HL-60/S4 treated with phorbol 12-myristate 13-acetate at 8.2 ng/mL for 4 days and 3 days (cell line): ENCODE data around the gene URAD.

Source experiments
- in situ Hi-C: fragments of 300-500 bp; cut with MboI; formaldehyde crosslinking; loops from 2 replicates; pipeline ENCODE4 v1.15.0; 2022; ENCODE audit warnings: low sequenced_read_pairs

The URAD gene

GRCh38 chr13:27961227-27962085 is 27.0 kb downstream of the URAD start:
- in situ Hi-C loops, result loop anchor here (25.0 kb wide), 1 partner anchor 574 kb away; no protein-coding TSS in a partner anchor

- in situ Hi-C loops, result loop anchor here (25.0 kb wide), 1 partner anchor 573 kb away; no protein-coding TSS in a partner anchor
These were observed 27.9 kb downstream of the URAD start for GRCh38 chr13:27960362-27961226.

GRCh38 chr13:27959976-27960361 is 28.5 kb downstream of the URAD start:
- in situ Hi-C loops, result loop anchor here (25.0 kb wide), 1 partner anchor 573 kb away; no protein-coding TSS in a partner anchor

- in situ Hi-C loops, result loop anchor here (25.0 kb wide), 1 partner anchor 569 kb away; no protein-coding TSS in a partner anchor
These were observed 31.8 kb downstream of the URAD start for GRCh38 chr13:27956576-27957300.

GRCh38 chr13:27955014-27955591 is 33.4 kb downstream of the URAD start:
- in situ Hi-C loops, result loop anchor here (25.0 kb wide), 1 partner anchor 568 kb away; no protein-coding TSS in a partner anchor

GRCh38 chr13:27954406-27954851 is 34.1 kb downstream of the URAD start:
- in situ Hi-C loops, result loop anchor here (25.0 kb wide), 1 partner anchor 567 kb away; no protein-coding TSS in a partner anchor

GRCh38 chr13:27953676-27954405 is 34.7 kb downstream of the URAD start:
- in situ Hi-C loops, result loop anchor here (25.0 kb wide), 1 partner anchor 567 kb away; no protein-coding TSS in a partner anchor

GRCh38 chr13:27952876-27953675 is 35.4 kb downstream of the URAD start:
- in situ Hi-C loops, result loop anchor here (25.0 kb wide), 1 partner anchor 566 kb away; no protein-coding TSS in a partner anchor

- in situ Hi-C loops, result no loop called here
These were observed 45.5 kb downstream of the URAD start for GRCh38 chr13:27942972-27943371.

- in situ Hi-C loops, result no loop called here
These were observed 54.7 kb downstream of the URAD start for GRCh38 chr13:27933580-27934328.

- in situ Hi-C loops, result no loop called here
These were observed 55.4 kb downstream of the URAD start for GRCh38 chr13:27933118-27933517.

GRCh38 chr13:27929868-27930267 is 58.6 kb downstream of the URAD start:
- in situ Hi-C loops, result no loop called here

- in situ Hi-C loops, result no loop called here
These were observed 59.4 kb downstream of the URAD start for GRCh38 chr13:27928805-27929753.

GRCh38 chr13:27928353-27928804 is 60.1 kb downstream of the URAD start:
- in situ Hi-C loops, result no loop called here
